Subcutaneous adipose tissue (tissue), 4 donors: ENCODE results near the gene ASCL2. TPM values are rescaled to one million over a fixed set of nuclear protein-coding genes. Genes with fewer than 3 reads are reported as not detected.

Experiments
- total RNA-seq, 4 donors: library from RNA; depleted of rRNA; stranded (reverse); fragments of >200 nt; gene quantifications; one replicate each; pipeline ENCODE4 v1.1.0, GENCODE V29; 2016
- TF ChIP-seq, protein P1 (sequence below): fragments of 450-650 bp; IDR thresholded peaks from one replicate; pipeline ENCODE4 v1.5.1; 2016; ENCODE audit warnings: low read depth, mild to moderate bottlenecking, control low read depth, antibody characterized with exemption, moderate library complexity

Gene ASCL2
- total RNA-seq, 4 donors from 2014 or later = 0.22 to 0.98 (median 0.63) TPM

DNA sequence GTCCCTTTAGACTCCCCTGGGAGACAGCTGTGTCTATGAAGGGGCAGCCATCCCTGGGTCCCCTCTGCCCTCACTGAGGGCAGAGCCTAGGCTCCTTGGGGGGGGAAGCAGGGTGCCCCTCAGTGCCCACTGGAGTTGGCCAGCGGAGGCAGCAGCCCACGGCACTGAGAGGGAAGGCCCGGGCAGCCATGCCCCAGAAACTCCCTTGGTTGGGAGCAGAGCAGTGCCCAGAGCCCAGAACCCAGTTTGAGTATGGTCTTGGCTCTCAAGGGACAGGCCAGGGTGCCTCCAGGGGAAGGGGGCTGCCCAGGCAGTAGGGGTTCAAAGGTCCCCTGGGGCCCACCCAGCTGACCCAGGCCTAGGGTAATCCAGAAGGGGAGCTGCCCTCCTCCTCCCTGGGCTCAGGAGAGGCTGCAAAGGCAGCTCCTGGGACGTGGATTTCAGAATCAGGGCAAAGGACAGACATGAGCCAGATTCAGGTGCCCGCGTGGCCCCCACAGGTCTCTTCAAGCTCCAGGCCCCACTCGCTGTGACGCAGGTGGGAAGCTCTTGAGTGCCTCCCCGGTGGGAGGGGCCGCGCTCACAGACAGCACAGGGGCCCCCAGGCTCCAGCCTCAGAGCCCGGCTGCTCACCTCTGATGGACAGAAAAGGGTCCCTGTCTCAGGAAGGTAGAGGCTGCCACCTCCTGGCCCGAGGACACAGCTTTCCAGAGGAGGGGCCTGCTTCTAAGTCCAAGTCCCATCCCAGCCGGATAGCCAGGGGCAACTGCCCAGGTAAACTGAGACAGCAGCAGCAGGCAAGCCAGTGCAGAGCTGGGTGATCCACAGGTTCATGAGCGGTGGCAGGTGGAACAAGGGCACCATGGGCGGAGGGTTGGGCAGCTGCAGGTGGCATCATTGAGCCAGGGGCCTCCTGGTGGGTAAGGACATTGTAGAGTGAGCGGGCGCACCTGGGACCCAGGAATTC is 28.7 kb upstream of the ASCL2 start:
- TF ChIP-seq, protein P1, sequence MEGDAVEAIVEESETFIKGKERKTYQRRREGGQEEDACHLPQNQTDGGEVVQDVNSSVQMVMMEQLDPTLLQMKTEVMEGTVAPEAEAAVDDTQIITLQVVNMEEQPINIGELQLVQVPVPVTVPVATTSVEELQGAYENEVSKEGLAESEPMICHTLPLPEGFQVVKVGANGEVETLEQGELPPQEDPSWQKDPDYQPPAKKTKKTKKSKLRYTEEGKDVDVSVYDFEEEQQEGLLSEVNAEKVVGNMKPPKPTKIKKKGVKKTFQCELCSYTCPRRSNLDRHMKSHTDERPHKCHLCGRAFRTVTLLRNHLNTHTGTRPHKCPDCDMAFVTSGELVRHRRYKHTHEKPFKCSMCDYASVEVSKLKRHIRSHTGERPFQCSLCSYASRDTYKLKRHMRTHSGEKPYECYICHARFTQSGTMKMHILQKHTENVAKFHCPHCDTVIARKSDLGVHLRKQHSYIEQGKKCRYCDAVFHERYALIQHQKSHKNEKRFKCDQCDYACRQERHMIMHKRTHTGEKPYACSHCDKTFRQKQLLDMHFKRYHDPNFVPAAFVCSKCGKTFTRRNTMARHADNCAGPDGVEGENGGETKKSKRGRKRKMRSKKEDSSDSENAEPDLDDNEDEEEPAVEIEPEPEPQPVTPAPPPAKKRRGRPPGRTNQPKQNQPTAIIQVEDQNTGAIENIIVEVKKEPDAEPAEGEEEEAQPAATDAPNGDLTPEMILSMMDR = no peak

DNA sequence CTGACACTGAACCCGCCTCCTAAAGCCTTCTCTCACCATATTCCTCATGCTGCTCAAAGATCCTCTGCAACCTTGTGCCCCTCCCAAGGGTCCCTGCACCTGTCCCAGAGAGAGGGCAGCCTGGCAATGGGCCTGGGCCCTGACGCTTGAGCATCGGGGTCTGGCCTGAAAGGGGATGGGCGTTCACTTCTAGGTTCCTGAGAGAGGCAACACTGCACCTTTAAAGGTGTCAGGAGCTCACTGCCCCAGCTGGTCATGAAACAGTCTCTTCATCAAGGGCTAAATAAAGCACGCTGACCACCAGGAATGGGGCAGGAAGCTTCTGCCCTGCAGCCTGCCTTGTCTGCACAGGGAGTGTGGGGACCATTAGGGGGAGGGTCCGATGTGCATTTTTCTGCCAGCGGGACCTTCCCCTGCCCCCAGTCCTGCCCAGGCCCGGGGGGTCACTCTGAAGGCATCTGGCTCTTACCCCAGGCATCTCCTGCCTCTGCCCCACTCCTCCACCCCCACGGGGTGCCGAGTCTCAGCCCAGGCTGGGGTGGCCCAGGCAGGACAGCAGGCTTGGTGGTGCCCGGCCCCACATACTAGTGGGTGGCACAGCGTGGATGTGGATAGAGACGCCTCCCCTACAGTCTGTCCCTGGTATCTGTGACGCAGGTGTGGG is 27.9 kb upstream of the ASCL2 start:
- TF ChIP-seq, protein P1 = no peak

DNA sequence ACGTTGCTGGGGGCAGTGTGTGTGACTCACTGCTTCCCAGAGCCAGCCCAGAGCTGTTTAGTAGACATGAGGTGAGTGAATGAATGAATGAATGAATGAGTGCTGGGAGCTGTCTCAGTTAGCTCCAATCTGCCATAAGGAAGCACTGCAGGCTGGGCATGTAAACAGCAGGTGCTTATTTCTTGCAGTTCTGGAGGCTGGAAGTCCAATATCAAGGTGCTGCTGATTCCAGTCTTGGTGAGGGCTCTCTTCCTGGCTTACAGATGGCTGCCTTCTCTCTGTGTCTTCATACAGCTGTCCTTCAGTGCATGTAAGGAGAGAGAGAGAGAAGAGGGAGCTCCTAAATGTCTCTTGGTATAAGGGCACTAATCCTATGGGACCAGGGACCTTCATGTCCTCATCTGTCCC is 27.2 kb upstream of the ASCL2 start:
- TF ChIP-seq, protein P1 = no peak

DNA sequence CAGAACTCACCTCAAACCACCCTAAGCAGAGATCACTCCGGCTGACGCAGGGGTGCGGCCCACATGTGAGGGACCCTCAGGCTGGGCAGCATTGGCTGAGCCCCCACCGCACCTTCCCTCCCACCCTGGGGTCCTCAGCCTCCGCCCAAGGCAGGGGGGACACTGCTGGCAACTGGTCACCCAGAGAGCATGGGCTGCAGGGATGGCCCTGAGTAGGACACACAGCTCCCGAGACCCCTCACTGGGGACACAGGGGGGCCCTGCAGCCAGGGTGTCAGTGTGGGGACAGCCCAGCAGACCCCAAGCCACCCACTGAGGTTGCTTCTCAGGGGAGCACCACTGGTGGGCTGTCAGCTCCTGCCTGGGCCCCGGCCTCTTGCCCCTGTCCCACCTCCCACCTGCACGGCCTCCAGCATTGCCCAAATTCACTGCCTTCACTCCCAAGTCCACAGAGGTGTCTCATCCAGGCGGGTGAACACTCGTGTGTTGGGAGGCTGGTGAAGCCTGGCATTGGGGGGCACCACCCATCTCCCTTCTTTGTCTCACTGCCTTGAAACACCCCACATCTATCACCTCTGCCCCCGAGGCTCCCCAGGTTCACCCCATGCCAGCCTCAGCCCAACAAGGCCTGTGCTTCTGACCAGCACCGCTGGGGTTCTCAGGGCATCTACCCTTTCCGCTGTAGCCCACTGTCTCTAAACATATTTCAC is 26.7 kb upstream of the ASCL2 start:
- TF ChIP-seq, protein P1 = no peak

DNA sequence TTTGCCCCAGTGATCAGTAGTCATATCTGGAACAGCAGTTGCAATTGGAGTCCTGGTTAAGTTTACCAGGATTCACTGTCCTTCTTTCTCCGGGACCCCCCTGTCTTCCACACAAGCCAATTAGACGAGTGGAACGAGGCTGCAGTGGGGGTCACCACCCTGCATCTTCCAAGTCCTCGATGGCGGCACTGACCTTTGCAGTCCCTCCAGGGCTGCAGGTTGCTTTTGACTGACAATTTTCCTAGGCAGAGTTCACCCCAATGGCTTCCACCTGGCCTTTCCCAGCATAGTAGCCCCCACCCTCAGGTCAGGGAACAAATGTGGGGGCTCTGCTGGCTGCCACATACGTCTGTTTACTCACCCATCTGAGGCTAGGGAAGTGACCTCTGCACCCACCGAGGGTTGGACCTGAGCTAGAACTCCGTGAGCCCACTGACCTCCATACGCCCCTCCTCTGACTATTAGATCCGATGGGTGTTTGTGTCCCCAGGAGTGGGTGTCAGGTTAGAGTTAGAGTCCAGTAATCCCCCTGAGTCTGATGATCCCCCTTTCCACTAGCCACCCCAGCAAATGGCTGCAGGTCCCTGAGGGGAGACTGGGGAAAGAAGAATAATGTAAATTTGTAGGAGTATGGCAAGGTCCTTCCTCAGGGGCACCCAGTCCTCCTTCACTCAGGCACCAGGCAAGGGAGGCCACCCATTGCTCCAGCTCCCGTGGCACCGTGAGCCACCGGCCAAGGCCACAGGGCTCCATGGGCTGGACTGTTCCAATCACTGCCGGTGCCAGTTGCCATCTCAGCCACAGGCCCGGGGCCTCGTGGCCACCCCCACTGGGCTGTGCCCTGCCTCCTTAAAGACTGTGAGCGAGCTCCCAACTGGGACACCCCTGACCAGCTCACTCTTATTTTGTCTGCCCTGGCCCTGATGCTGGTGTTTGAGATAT is 25.9 kb upstream of the ASCL2 start:
- TF ChIP-seq, protein P1 = no peak

DNA sequence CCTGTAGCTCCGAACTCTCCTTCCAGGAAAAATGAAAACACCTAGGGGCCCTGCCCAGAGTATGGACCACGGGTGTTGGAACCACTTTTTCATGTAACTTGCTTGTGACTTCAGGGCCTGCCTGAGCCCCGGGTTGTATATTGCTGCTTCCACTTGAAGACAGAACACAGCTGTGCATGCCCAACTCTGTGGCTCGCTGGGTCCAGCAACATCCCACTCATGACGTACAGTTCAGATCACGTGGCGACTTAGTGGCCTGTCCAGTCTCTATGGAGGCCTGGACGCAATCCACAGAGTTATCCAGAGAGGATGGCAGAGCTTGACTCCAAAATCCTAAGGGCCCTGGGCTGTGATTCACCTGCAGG is 24.5 kb upstream of the ASCL2 start:
- TF ChIP-seq, protein P1 = no peak
